ENCODE measurements around the gene TMEM129.

Gene TMEM129

GRCh38 chr4:1744552-1744951, 23.4 kb upstream of the TMEM129 start:
- no peak for DNase-seq (ENCODE audit: low read depth in 2 of 2)

- no peak for DNase-seq (ENCODE audit: low read depth in 2 of 2)
Measured at GRCh38 chr4:1743975-1744374, 22.9 kb upstream of the TMEM129 start.

GRCh38 chr4:1743551-1743950, 22.4 kb upstream of the TMEM129 start:
- DNase-seq (ENCODE audit: low read depth in 2 of 2), result no peak

GRCh38 chr4:1741208-1741607, 20.1 kb upstream of the TMEM129 start:
- DNase-seq (ENCODE audit: low read depth in 2 of 2), result no peak

GRCh38 chr4:1740021-1740545, 19.0 kb upstream of the TMEM129 start:
- no peak for DNase-seq (ENCODE audit: low read depth in 2 of 2)

GRCh38 chr4:1739358-1739757, 18.2 kb upstream of the TMEM129 start:
- no peak for DNase-seq (ENCODE audit: low read depth in 2 of 2)

- DNase-seq (ENCODE audit: low read depth in 2 of 2), result no peak
Measured at GRCh38 chr4:1738410-1738809, 17.3 kb upstream of the TMEM129 start.

- DNase-seq (ENCODE audit: low read depth in 2 of 2), result no peak
Measured at GRCh38 chr4:1737666-1738065, 16.5 kb upstream of the TMEM129 start.

- DNase-seq (ENCODE audit: low read depth in 2 of 2), result no peak
Measured at GRCh38 chr4:1736812-1737211, 15.7 kb upstream of the TMEM129 start.

- no peak for DNase-seq (ENCODE audit: low read depth in 2 of 2)
Measured at GRCh38 chr4:1735215-1735614, 14.1 kb upstream of the TMEM129 start.

- no peak for DNase-seq (ENCODE audit: low read depth in 2 of 2)
Measured at GRCh38 chr4:1732911-1733310, 11.8 kb upstream of the TMEM129 start.

- DNase-seq (ENCODE audit: low read depth in 2 of 2), result no peak
Measured at GRCh38 chr4:1731180-1731579, 10.1 kb upstream of the TMEM129 start.

GRCh38 chr4:1730532-1731135, 9.5 kb upstream of the TMEM129 start:
- no peak for DNase-seq (ENCODE audit: low read depth in 2 of 2)

GRCh38 chr4:1728061-1728980, 7.2 kb upstream of the TMEM129 start:
- DNase-seq (ENCODE audit: low read depth in 2 of 2), result no peak

GRCh38 chr4:1727117-1728031, 6.3 kb upstream of the TMEM129 start:
- DNase-seq (ENCODE audit: low read depth in 2 of 2), result no peak

- peak; percentile 89 to 93 for DNase-seq (ENCODE audit: low read depth in 2 of 2)
Measured at GRCh38 chr4:1726146-1726934, 5.2 kb upstream of the TMEM129 start.

GRCh38 chr4:1725521-1725920, 4.4 kb upstream of the TMEM129 start:
- DNase-seq (ENCODE audit: low read depth in 2 of 2), result no peak

GRCh38 chr4:1723131-1723801, 2.1 kb upstream of the TMEM129 start:
- DNase-seq (ENCODE audit: low read depth in 2 of 2), result peak in 1 of 2 donors; percentile 21

- DNase-seq (ENCODE audit: low read depth in 2 of 2), result no peak
Measured at GRCh38 chr4:1722551-1723118, 1.5 kb upstream of the TMEM129 start.
